Transverse colon (tissue), 4 donors: ENCODE results near the gene RAB6B. TPM values are rescaled to one million over a fixed set of nuclear protein-coding genes. Genes with fewer than 3 reads are reported as not detected.

Source experiments
- DNase-seq: peaks from one replicate; pipeline ENCODE4 v3.0.0-alpha.2; 2019
- H3K27ac ChIP-seq, 4 donors: fragments of 200-600 bp; sonication (generic); 2 replicates each; pipeline ENCODE4 v1.5.1; 2016 to 2018; ENCODE audit warnings: inconsistent platforms in 4 of 4
- H3K27me3 ChIP-seq: fragments of 200-600 bp; sonication (generic); 2 replicates; pipeline ENCODE4 v1.5.1; 2017; ENCODE audit warnings: inconsistent platforms
- H3K36me3 ChIP-seq, 4 donors: fragments of 200-600 bp; sonication (generic); 2 replicates each; pipeline ENCODE4 v1.5.1; 2017 to 2019; ENCODE audit warnings: inconsistent platforms in 4 of 4
- H3K4me1 ChIP-seq, 4 donors: fragments of 200-600 bp; sonication (generic); 2 replicates each; pipeline ENCODE4 v1.5.1; 2017 to 2020; ENCODE audit warnings: inconsistent platforms in 4 of 4
- H3K4me3 ChIP-seq, 4 donors: fragments of 200-600 bp; sonication (generic); 1 replicate in 1 of 4; 2 replicates in 3 of 4; pipeline versions ENCODE4 v1.5.1 to v1.6.1; 2017 to 2019; ENCODE audit warnings: inconsistent platforms in 4 of 4
- H3K9me3 ChIP-seq, 2 donors: fragments of 200-600 bp; sonication (generic); 2 replicates each; pipeline ENCODE4 v1.5.1; 2017 to 2019; ENCODE audit warnings: inconsistent platforms in 2 of 2
- CTCF ChIP-seq, 5 experiments: fragments of 200-600 bp in 3 of 5; fragments of 450-650 bp in 2 of 5; sonication (generic) in 3 of 5; IDR thresholded peaks; 1 replicate in 2 of 5; 2 replicates in 3 of 5; pipeline ENCODE4 v1.5.1; 2016 to 2017; ENCODE audit warnings: antibody characterized with exemption in 5 of 5, inconsistent platforms in 3 of 5, mild to moderate bottlenecking in 2 of 5, moderate library complexity in 1 of 5
- EP300 ChIP-seq: sonication (generic); formaldehyde crosslinking; IDR thresholded peaks from one replicate; pipeline ENCODE4 v1.6.1; 2017; ENCODE audit warnings: antibody characterized with exemption, low read depth
- POLR2A ChIP-seq: fragments of 450-650 bp; IDR thresholded peaks from one replicate; pipeline ENCODE4 v1.6.1; 2016; ENCODE audit warnings: antibody characterized with exemption, mild to moderate bottlenecking, moderate library complexity
- POLR2AphosphoS5 ChIP-seq, 3 donors: sonication (generic); formaldehyde crosslinking; IDR thresholded peaks; one replicate each; pipeline ENCODE4 v1.6.1; 2016; ENCODE audit warnings: antibody characterized with exemption in 3 of 3
- WGBS, 2 donors: methylation state at CpG; one replicate each; pipeline ENCODE4 v1.1.5; 2018; ENCODE audit warnings: low coverage in 1 of 2; 5-methylcytosine and 5-hydroxymethylcytosine counted together
- in situ Hi-C, 4 donors: fragments of 200-750 bp; cut with MboI; loops; one replicate each; pipeline versions ENCODE4 v1.15.0 to v1.15.1; 2017; ENCODE audit warnings: low sequenced_read_pairs in 3 of 4, low pct_ligation_motif_present in 1 of 4, low pct_unique_long_range_greater_than_20kb in 1 of 4
- intact Hi-C: fragments of 100-400 bp; cut with DNase I; formaldehyde crosslinking; loops from one replicate; pipeline ENCODE4 v1.15.1; 2023; ENCODE audit warnings: low total_unique reads
- total RNA-seq, 4 donors: library from RNA; depleted of rRNA; stranded (reverse); fragments of >200 nt; gene quantifications; one replicate each; pipeline ENCODE4 v1.1.0, GENCODE V29; 2016

Gene RAB6B
- total RNA-seq, 4 donors from 2014 or later, result 1.2 to 4.8 (median 2.2) TPM

- Histone ChIP-seq H3K27ac (peak overlapping the region in 3 of 4 donors; percentile 39 to 72 (median 43)), H3K4me3 (no peak overlapping the region), H3K4me1 (peaks cover 0 to 11% (median 3%) of the 10 kb centered on the region in 4 donors), H3K27me3 (no peaks in the 10 kb centered on the region), H3K9me3 (no peaks in the 10 kb centered on the region), H3K36me3 (no peaks in the 10 kb centered on the region)
- DNase-seq, result no peak
- TF ChIP-seq CTCF (IDR thresholded peaks at IDR 0.05) (no peak), POLR2AphosphoS5 (IDR thresholded peaks at IDR 0.05) (no peak), POLR2A (no peak), EP300 (no peak)
- in situ Hi-C loops, result loop anchor here in 2 of 4 donors (25.0 kb wide), 1 partner anchor 1198 kb away; no protein-coding TSS in a partner anchor
- intact Hi-C loops, result no loop called here
- WGBS, 2 donors, result 89 to 100% methylated on average over 1 to 11 of the region's 11 CpGs
These were observed 39.5 kb upstream of the RAB6B start for GRCh38 chr3:133934996-133935842.

GRCh38 chr3:133934073-133934970 is 38.6 kb upstream of the RAB6B start:
- Histone ChIP-seq H3K36me3 (no peaks in the 10 kb centered on the region), H3K27ac (peak overlapping the region in 3 of 4 donors; percentile 43 to 72 (median 65)), H3K9me3 (no peaks in the 10 kb centered on the region), H3K27me3 (no peaks in the 10 kb centered on the region), H3K4me3 (no peak overlapping the region), H3K4me1 (peaks cover 0 to 11% (median 3%) of the 10 kb centered on the region in 4 donors)
- intact Hi-C loops, result no loop called here
- no peak for TF ChIP-seq CTCF (IDR thresholded peaks at IDR 0.05)
- no peak for TF ChIP-seq POLR2A
- no peak for TF ChIP-seq EP300
- TF ChIP-seq POLR2AphosphoS5 (IDR thresholded peaks at IDR 0.05), result peak in 1 of 3 donors; percentile 23
- 0 to 66% methylated on average over 1 to 10 of the region's 10 CpGs for WGBS, 2 donors
- DNase-seq, result peak; percentile 76
- in situ Hi-C loops, result loop anchor here in 2 of 4 donors (25.0 kb wide), 1 partner anchor 1197 kb away; no protein-coding TSS in a partner anchor

GRCh38 chr3:133933097-133934024 is 37.7 kb upstream of the RAB6B start:
- WGBS, 2 donors, result 79 to 86% methylated on average over 3 to 9 of the region's 9 CpGs
- TF ChIP-seq POLR2AphosphoS5 (IDR thresholded peaks at IDR 0.05), result no peak
- TF ChIP-seq CTCF (IDR thresholded peaks at IDR 0.05), result no peak
- TF ChIP-seq EP300, result no peak
- no peak for TF ChIP-seq POLR2A
- intact Hi-C loops, result no loop called here
- no peak overlapping the region for H3K4me3 ChIP-seq
- DNase-seq, result no peak
- H3K9me3 ChIP-seq, result no peaks in the 10 kb centered on the region
- no peaks in the 10 kb centered on the region for H3K36me3 ChIP-seq
- no peaks in the 10 kb centered on the region for H3K27me3 ChIP-seq
- peaks cover 0 to 11% (median 3%) of the 10 kb centered on the region in 4 donors for H3K4me1 ChIP-seq
- in situ Hi-C loops, result loop anchor here in 2 of 4 donors (25.0 kb wide), 1 partner anchor 1196 kb away; no protein-coding TSS in a partner anchor
- peak overlapping the region in 1 of 4 donors; percentile 65 for H3K27ac ChIP-seq
